Activated CD8-positive, alpha-beta memory T cell treated with anti-CD3 and anti-CD28 coated beads, Interleukin-2, amount 50 U/mL, for 1 hour (primary cell): ENCODE data around the gene NECAB2.

Experiments used
- DNase-seq: peaks from one replicate; pipeline ENCODE4 v3.0.0-alpha.2; 2020; ENCODE audit errors: extremely low read depth

NECAB2 gene

GRCh38 chr16:84045001-84045817 lies 77.2 kb downstream of the NECAB2 start:
- DNase-seq = no peak

GRCh38 chr16:84045818-84046470 lies 77.9 kb downstream of the NECAB2 start:
- DNase-seq = no peak

GRCh38 chr16:84047206-84047605 lies 79.2 kb downstream of the NECAB2 start:
- DNase-seq = no peak

DNA sequence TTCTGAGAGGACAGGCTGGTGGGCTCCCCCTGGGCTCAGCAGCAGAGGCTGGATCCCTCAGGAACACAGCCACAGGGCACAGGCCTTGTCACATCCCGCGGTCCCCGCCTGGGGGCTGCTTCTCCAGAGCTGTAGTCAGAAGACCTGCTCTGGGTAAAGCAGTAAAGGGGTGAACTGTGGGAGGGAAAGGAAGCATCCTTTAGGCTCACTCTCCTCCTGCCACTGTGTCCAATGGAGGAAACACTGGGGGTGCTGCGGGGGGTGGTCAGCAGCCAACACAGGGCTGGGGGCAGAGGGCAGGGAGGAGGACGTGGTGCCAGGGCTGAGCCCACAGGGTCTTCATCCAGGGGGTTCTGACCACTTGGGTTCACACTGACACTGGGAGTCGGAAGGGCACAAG lies 79.6 kb downstream of the NECAB2 start:
- DNase-seq = no peak

DNA sequence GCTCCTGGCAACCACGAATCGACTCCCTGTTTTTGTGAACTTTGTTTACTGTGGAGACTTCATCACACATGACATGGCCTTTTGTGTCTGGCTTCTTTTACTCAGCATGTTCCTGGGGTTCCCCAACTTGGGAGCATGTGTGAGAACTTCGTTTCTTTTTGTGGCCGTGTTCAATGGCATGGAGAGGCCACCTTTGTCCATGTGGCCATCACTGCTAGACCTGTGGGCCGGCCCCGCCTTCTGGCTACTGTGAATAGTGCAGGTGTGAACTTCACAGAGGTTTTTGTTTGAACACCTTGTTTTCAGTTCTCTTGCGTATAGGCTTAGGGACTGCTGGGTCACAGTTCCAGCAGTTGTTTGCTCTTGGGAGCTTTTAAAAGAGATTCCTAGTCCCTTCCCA lies 80.2 kb downstream of the NECAB2 start:
- DNase-seq = no peak

- no peak for DNase-seq
Observed at GRCh38 chr16:84048871-84049270, 80.8 kb downstream of the NECAB2 start.

- DNase-seq = no peak
Observed at GRCh38 chr16:84049403-84050060, 81.5 kb downstream of the NECAB2 start.

DNA sequence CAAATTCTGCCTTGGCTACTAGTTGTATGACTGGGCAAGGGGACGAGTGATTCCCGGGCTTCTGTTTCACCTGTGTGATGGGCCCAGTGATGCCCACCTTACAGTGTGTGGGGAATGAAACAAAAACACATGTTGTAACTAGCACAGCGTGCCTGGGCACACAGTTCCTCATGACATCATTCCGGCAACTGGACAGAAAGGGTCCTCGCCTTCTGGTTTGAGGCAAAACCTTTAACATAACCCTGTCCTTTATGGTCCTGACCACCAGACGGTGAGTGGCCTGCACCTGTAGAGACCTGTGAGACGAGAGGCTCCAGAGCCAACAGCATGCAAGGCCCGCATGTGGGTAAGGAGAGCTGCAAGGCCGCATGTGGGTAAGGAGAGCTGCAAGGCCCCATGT lies 82.3 kb downstream of the NECAB2 start:
- no peak for DNase-seq

DNA sequence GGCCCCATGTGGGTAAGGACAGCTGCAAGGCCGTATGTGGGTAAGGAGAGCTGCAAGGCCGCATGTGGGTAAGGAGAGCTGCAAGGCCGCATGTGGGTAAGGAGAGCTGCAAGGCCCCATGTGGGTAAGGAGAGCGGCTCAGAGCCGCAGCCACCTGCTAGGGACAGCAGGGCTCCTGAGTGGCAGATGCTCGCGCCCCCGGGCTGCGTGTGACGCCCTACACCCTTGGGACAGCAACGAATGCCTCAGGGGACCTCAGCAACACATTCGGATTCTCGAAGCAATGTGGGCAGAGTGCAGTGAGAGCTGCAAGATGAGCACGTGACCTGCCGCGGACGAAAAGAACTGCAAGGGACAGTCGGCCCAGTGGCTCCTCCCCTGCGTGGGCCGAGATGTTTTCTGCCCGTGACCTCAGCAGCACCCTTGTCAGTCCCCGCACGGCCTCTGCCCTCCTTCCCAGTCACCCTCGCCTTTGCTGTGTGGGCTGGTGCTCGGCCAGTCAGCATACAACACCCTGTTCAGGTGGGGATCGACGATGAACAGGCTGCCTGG lies 84.1 kb downstream of the NECAB2 start:
- DNase-seq = no peak
